Measurements from ENCODE around the gene GNAI1. TPM values are rescaled to one million over a fixed set of nuclear protein-coding genes. Genes with fewer than 3 reads are reported as not detected.

Gene GNAI1
- total RNA-seq, 1 donor: 73.8 TPM

DNA sequence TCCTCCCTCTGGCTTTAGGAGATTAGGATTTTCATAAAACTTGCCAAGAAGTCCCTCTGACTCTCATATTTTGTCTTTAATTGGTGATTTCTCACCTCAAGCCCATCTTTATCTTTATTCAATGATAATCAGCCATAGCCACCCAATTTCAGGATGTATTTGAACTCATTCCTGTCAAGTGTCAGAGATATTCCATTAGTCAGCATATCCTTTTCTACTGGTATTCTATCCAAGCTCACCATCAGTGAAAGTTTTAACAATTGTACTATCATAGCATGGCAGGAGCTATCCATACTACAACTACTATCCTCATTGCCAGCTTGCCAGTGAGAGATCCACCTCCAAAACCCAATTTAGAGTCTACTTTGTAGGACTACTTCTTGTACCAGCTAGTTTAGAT, 114.6 kb downstream of the GNAI1 start:
- no peak for TF ChIP-seq CTCF (IDR thresholded peaks at IDR 0.05; ENCODE audit: insufficient read depth, low read depth, low read length)
- H3K4me3 ChIP-seq (ENCODE audit: low read depth, low read length): no peak overlapping the region
- DNase-seq (ENCODE audit: low read depth): no peak

GRCh38 chr7:80249619-80250295, 115.1 kb downstream of the GNAI1 start:
- H3K4me3 ChIP-seq (ENCODE audit: low read depth, low read length): no peak overlapping the region
- no peak for TF ChIP-seq CTCF (IDR thresholded peaks at IDR 0.05; ENCODE audit: insufficient read depth, low read depth, low read length)
- peak; percentile 90 for DNase-seq (ENCODE audit: low read depth)

DNA sequence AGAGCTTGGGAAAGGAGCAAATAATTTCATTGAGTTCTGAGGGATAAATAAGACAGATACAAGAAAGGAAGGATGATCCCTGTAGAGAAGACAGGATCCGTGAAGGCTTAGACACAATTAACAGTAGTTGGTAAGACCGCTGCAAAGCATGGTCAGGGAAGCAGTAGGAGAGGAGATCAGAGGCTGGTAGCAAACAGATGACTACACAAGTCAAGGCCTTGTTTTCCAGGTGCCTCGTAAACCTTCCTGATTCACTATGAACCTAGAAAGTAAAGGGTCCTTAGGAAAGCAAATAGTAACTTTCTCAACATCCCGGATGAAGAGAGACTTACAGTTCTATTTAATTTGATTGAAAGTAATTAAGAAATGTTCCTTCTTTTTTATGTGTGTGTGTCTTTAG, 118.6 kb downstream of the GNAI1 start:
- no peak overlapping the region for H3K4me3 ChIP-seq (ENCODE audit: low read depth, low read length)
- no peak for DNase-seq (ENCODE audit: low read depth)
- no peak for TF ChIP-seq CTCF (IDR thresholded peaks at IDR 0.05; ENCODE audit: insufficient read depth, low read depth, low read length)

GRCh38 chr7:80253653-80254052, 119.0 kb downstream of the GNAI1 start:
- no peak overlapping the region for H3K4me3 ChIP-seq (ENCODE audit: low read depth, low read length)
- no peak for TF ChIP-seq CTCF (IDR thresholded peaks at IDR 0.05; ENCODE audit: insufficient read depth, low read depth, low read length)

GRCh38 chr7:80255656-80256055, 121.0 kb downstream of the GNAI1 start:
- no peak for TF ChIP-seq CTCF (IDR thresholded peaks at IDR 0.05; ENCODE audit: insufficient read depth, low read depth, low read length)
- H3K4me3 ChIP-seq (ENCODE audit: low read depth, low read length): no peak overlapping the region
- no peak for DNase-seq (ENCODE audit: low read depth)

More at GRCh38 chr7:80253653-80254052, 119.0 kb downstream of the GNAI1 start:
- DNase-seq (ENCODE audit: low read depth): no peak

GRCh38 chr7:80257756-80258155, 123.1 kb downstream of the GNAI1 start:
- TF ChIP-seq CTCF (IDR thresholded peaks at IDR 0.05; ENCODE audit: insufficient read depth, low read depth, low read length): no peak
- DNase-seq (ENCODE audit: low read depth): peak; percentile 49
- no peak overlapping the region for H3K4me3 ChIP-seq (ENCODE audit: low read depth, low read length)

DNA sequence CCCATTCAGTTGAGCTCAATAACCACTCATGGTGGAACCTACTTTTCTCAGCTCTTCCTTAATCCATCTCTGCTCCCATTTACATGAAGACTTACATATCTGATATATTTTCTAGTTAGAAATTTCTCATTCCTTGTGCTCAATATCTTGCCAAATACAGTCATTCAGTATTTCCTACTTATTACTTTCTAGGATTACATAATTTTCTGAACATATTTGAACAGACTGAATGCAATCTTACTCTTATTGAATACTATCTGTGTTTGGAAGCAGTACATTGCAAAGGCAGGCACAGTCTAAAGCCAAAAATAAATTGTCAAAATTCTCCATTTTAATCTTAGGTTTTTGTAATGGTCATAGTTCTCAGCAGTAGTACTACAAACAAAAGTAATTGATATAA, 126.0 kb downstream of the GNAI1 start:
- no peak for DNase-seq (ENCODE audit: low read depth)
- no peak overlapping the region for H3K4me3 ChIP-seq (ENCODE audit: low read depth, low read length)
- no peak for TF ChIP-seq CTCF (IDR thresholded peaks at IDR 0.05; ENCODE audit: insufficient read depth, low read depth, low read length)

Data from fibroblast of villous mesenchyme (primary cell).